GM18498 (cell line): ENCODE results near the gene PARP1.

ENCODE experiments used
- ATAC-seq: cut with Tn5 transposase; IDR thresholded peaks from one replicate; pipeline ENCODE4 v1.9.1; 2021; ENCODE audit warnings: mild to moderate bottlenecking, moderate library complexity; ENCODE audit not compliant: unreplicated experiment

The PARP1 gene

DNA sequence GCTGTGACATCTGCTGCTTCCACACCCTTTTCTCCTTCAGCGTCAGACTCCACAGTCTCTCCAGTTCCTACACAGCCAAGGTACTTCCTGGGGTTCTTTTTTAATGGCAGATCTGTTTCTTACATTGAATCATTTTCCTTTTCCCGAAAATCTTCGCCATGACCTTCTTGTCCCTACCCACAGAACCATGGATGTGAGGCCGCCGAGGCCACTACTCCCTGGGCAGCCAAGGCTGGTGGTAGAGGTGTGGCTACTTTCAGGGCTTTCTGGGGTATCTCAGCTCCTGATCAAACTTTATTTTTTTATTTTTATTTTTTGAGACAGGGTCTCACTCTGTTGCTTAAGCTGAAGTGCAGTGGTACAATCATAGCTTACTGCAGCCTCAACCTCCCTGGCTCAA lies 89.4 kb downstream of the PARP1 start:
- ATAC-seq, result no peak

DNA sequence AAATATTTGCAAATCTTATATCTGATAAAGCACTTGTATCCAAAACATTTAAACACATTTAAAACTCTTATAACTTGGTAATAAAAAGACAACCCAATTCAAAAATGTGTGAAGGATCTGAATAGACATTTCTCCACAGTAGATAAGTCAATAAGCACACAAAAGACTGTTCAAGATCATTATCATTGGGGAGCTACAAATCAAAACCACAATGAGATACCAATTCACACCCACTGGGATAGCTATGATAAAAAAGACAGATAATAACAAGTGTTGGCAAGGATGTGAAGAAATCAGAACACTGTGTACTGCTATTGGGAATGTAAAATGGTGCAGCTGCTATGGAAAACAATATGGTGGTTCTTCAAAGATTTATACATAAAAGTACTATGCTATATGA lies 93.8 kb downstream of the PARP1 start:
- no peak for ATAC-seq

DNA sequence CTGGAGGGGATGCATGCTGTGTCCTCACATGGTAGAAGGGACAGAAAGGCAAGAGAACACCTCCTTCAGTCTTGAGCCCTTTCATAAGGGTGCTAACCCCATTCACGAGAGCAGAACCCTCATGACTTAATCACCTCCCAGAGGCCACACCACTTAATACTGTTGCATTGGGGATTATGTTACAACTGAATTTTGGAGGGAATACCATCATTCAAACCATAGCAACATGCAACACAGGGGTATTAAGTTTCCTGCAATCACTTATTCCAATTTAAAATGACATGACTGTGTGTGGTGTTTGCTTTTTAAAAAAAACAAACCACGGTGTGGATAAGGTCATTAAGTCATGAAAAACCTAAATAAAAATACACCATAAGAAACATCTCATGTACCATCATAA lies 95.8 kb downstream of the PARP1 start:
- no peak for ATAC-seq

DNA sequence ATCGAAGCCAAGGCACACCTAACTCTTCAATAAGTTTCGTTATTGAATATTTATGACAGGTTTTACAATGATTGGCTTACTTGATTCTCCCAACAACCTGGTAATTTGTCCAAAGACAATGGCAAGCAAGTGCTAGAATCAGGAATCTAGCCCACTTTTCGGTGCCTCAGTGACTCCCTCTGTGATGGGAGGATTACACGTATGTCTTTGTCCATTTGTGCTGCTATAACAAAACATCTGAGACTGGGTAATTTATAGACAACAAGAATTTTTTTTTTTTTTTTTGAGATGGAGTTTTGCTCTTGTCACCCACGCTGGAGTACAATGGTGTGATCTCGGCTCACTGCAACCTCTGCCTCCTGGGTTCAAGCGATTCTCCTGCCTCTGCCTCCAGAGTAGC lies 96.5 kb downstream of the PARP1 start:
- no peak for ATAC-seq
